HG02973 (cell line): Measurements from ENCODE around the gene EMSY.
"Not testable (repeated sequence)": the region's sequence is repeated elsewhere in the genome, so short reads cannot be mapped to it uniquely, and the experiment has no call there.

Experiments
- ATAC-seq: cut with Tn5 transposase; IDR thresholded peaks from one replicate; pipeline ENCODE4 v1.9.1; 2021; ENCODE audit warnings: moderate library complexity; ENCODE audit not compliant: unreplicated experiment

EMSY gene

GRCh38 chr11:76595091-76595490 is 150.3 kb downstream of the EMSY start:
- not testable (repeated sequence) for ATAC-seq

- ATAC-seq, result no peak
Measured at GRCh38 chr11:76596652-76597051, 151.8 kb downstream of the EMSY start.

- ATAC-seq, result no peak
Measured at GRCh38 chr11:76597533-76598425, 153.0 kb downstream of the EMSY start.

GRCh38 chr11:76598426-76598839 is 153.6 kb downstream of the EMSY start:
- ATAC-seq, result no peak

GRCh38 chr11:76599041-76600013 is 154.5 kb downstream of the EMSY start:
- no peak for ATAC-seq

GRCh38 chr11:76600124-76600655 is 155.4 kb downstream of the EMSY start:
- ATAC-seq, result no peak

- ATAC-seq, result no peak
Measured at GRCh38 chr11:76601272-76601671, 156.5 kb downstream of the EMSY start.

GRCh38 chr11:76601724-76602123 is 156.9 kb downstream of the EMSY start:
- ATAC-seq, result no peak

GRCh38 chr11:76602431-76602861 is 157.6 kb downstream of the EMSY start:
- no peak for ATAC-seq
